GM21360 (cell line): Measurements from ENCODE around the gene USF3.

Experiments used
- ATAC-seq: cut with Tn5 transposase; IDR thresholded peaks from one replicate; pipeline ENCODE4 v1.9.1; 2021; ENCODE audit warnings: mild to moderate bottlenecking, moderate library complexity; ENCODE audit not compliant: unreplicated experiment

USF3 gene

GRCh38 chr3:113695786-113696645, at the start of gene USF3:
Gene USF3, minus strand, starts transcription at chr3:113696642. Its CDS starts 21,764 bp downstream, at chr3:113674878.
- ATAC-seq = peak; percentile 64

GRCh38 chr3:113745756-113746547, 49.5 kb upstream of the USF3 start, which contains the start of gene NAA50:
Gene NAA50, minus strand, starts transcription at chr3:113746249. Its CDS starts 300 bp downstream, at chr3:113745949.
- ATAC-seq = peak; percentile 44

GRCh38 chr3:113744941-113745755, 48.7 kb upstream of the USF3 start:
- ATAC-seq = peak; percentile 41

GRCh38 chr3:113743006-113743630, 46.7 kb upstream of the USF3 start:
- no peak for ATAC-seq

- ATAC-seq = no peak
These were observed 45.2 kb upstream of the USF3 start for GRCh38 chr3:113741620-113742019.

GRCh38 chr3:113741086-113741485, 44.6 kb upstream of the USF3 start:
- no peak for ATAC-seq

GRCh38 chr3:113736548-113737089, 40.2 kb upstream of the USF3 start:
- peak; percentile 71 for ATAC-seq

- no peak for ATAC-seq
These were observed 35.3 kb upstream of the USF3 start for GRCh38 chr3:113731694-113732093.

- ATAC-seq = no peak
These were observed 34.1 kb upstream of the USF3 start for GRCh38 chr3:113730550-113730949.

- no peak for ATAC-seq
These were observed 32.2 kb upstream of the USF3 start for GRCh38 chr3:113728661-113729060.

GRCh38 chr3:113721636-113722035, 25.2 kb upstream of the USF3 start:
- ATAC-seq = no peak

- ATAC-seq = no peak
These were observed 23.3 kb upstream of the USF3 start for GRCh38 chr3:113719758-113720157.

GRCh38 chr3:113719294-113719693, 22.9 kb upstream of the USF3 start:
- ATAC-seq = no peak

GRCh38 chr3:113717818-113718217, 21.4 kb upstream of the USF3 start:
- ATAC-seq = no peak

GRCh38 chr3:113717308-113717707, 20.9 kb upstream of the USF3 start:
- no peak for ATAC-seq

- ATAC-seq = no peak
These were observed 18.3 kb upstream of the USF3 start for GRCh38 chr3:113714702-113715101.

GRCh38 chr3:113712129-113712528, 15.7 kb upstream of the USF3 start:
- no peak for ATAC-seq

GRCh38 chr3:113707835-113708234, 11.4 kb upstream of the USF3 start:
- no peak for ATAC-seq

- no peak for ATAC-seq
These were observed 2.5 kb upstream of the USF3 start for GRCh38 chr3:113698956-113699355.

- ATAC-seq = no peak
These were observed 1.8 kb upstream of the USF3 start for GRCh38 chr3:113698213-113698742.
